ENCODE data around the gene SNRPB.

Gene SNRPB

GRCh38 chr20:2465100-2465499 is 5.5 kb downstream of the SNRPB start:
- Histone ChIP-seq H3K4me3 (ENCODE audit: low read length) (no peak overlapping the region), H3K4me1 (ENCODE audit: control insufficient read depth, insufficient read depth, low read length) (peaks cover 10% of the 10 kb centered on the region), H3K9ac (ENCODE audit: low read length) (no peak overlapping the region), H3K27me3 (ENCODE audit: control insufficient read depth, insufficient read depth, low read length) (no peaks in the 10 kb centered on the region), H3K36me3 (ENCODE audit: control insufficient read depth, insufficient read depth, low read length) (peaks cover 33% of the 10 kb centered on the region), H3K27ac (ENCODE audit: low read depth, low read length) (no peak overlapping the region)

- H3K36me3 ChIP-seq (ENCODE audit: control insufficient read depth, insufficient read depth, low read length) = peaks cover 38% of the 10 kb centered on the region
- H3K27ac ChIP-seq (ENCODE audit: low read depth, low read length) = no peak overlapping the region
- H3K27me3 ChIP-seq (ENCODE audit: control insufficient read depth, insufficient read depth, low read length) = no peaks in the 10 kb centered on the region
- H3K4me3 ChIP-seq (ENCODE audit: low read length) = no peak overlapping the region
- no peak overlapping the region for H3K9ac ChIP-seq (ENCODE audit: low read length)
- peaks cover under 1% of the 10 kb centered on the region for H3K4me1 ChIP-seq (ENCODE audit: control insufficient read depth, insufficient read depth, low read length)
Measured at GRCh38 chr20:2463616-2464365, 6.8 kb downstream of the SNRPB start.

GRCh38 chr20:2462484-2462883 is 8.1 kb downstream of the SNRPB start:
- H3K27ac ChIP-seq (ENCODE audit: low read depth, low read length) = no peak overlapping the region
- H3K9ac ChIP-seq (ENCODE audit: low read length) = no peak overlapping the region
- peaks cover 38% of the 10 kb centered on the region for H3K36me3 ChIP-seq (ENCODE audit: control insufficient read depth, insufficient read depth, low read length)
- H3K4me1 ChIP-seq (ENCODE audit: control insufficient read depth, insufficient read depth, low read length) = no peaks in the 10 kb centered on the region
- no peaks in the 10 kb centered on the region for H3K27me3 ChIP-seq (ENCODE audit: control insufficient read depth, insufficient read depth, low read length)
- H3K4me3 ChIP-seq (ENCODE audit: low read length) = no peak overlapping the region

GRCh38 chr20:2460752-2461424 is 9.7 kb downstream of the SNRPB start:
- Histone ChIP-seq H3K4me1 (ENCODE audit: control insufficient read depth, insufficient read depth, low read length) (no peaks in the 10 kb centered on the region), H3K36me3 (ENCODE audit: control insufficient read depth, insufficient read depth, low read length) (peaks cover 30% of the 10 kb centered on the region), H3K4me3 (ENCODE audit: low read length) (no peak overlapping the region)

GRCh38 chr20:2459981-2460751 is 10.4 kb downstream of the SNRPB start:
- Histone ChIP-seq H3K4me3 (ENCODE audit: low read length) (no peak overlapping the region), H3K36me3 (ENCODE audit: control insufficient read depth, insufficient read depth, low read length) (peaks cover 24% of the 10 kb centered on the region)

More at GRCh38 chr20:2460752-2461424, 9.7 kb downstream of the SNRPB start:
- Histone ChIP-seq H3K27me3 (ENCODE audit: control insufficient read depth, insufficient read depth, low read length) (no peaks in the 10 kb centered on the region), H3K27ac (ENCODE audit: low read depth, low read length) (no peak overlapping the region), H3K9ac (ENCODE audit: low read length) (no peak overlapping the region)

GRCh38 chr20:2458919-2459499 is 11.6 kb downstream of the SNRPB start:
- Histone ChIP-seq H3K27ac (ENCODE audit: low read depth, low read length) (no peak overlapping the region), H3K4me3 (ENCODE audit: low read length) (no peak overlapping the region), H3K27me3 (ENCODE audit: control insufficient read depth, insufficient read depth, low read length) (no peaks in the 10 kb centered on the region), H3K9ac (ENCODE audit: low read length) (no peak overlapping the region), H3K36me3 (ENCODE audit: control insufficient read depth, insufficient read depth, low read length) (peaks cover 22% of the 10 kb centered on the region), H3K4me1 (ENCODE audit: control insufficient read depth, insufficient read depth, low read length) (no peaks in the 10 kb centered on the region)

More at GRCh38 chr20:2459981-2460751, 10.4 kb downstream of the SNRPB start:
- Histone ChIP-seq H3K27me3 (ENCODE audit: control insufficient read depth, insufficient read depth, low read length) (no peaks in the 10 kb centered on the region), H3K27ac (ENCODE audit: low read depth, low read length) (no peak overlapping the region), H3K4me1 (ENCODE audit: control insufficient read depth, insufficient read depth, low read length) (no peaks in the 10 kb centered on the region), H3K9ac (ENCODE audit: low read length) (no peak overlapping the region)

GRCh38 chr20:2455771-2456497 is 14.7 kb downstream of the SNRPB start:
- Histone ChIP-seq H3K4me1 (ENCODE audit: control insufficient read depth, insufficient read depth, low read length) (no peaks in the 10 kb centered on the region), H3K36me3 (ENCODE audit: control insufficient read depth, insufficient read depth, low read length) (peaks cover 4% of the 10 kb centered on the region), H3K27ac (ENCODE audit: low read depth, low read length) (no peak overlapping the region)

GRCh38 chr20:2453792-2454191 is 16.8 kb downstream of the SNRPB start:
- Histone ChIP-seq H3K4me3 (ENCODE audit: low read length) (no peak overlapping the region), H3K36me3 (ENCODE audit: control insufficient read depth, insufficient read depth, low read length) (no peaks in the 10 kb centered on the region), H3K4me1 (ENCODE audit: control insufficient read depth, insufficient read depth, low read length) (no peaks in the 10 kb centered on the region), H3K27me3 (ENCODE audit: control insufficient read depth, insufficient read depth, low read length) (no peaks in the 10 kb centered on the region), H3K9ac (ENCODE audit: low read length) (no peak overlapping the region), H3K27ac (ENCODE audit: low read depth, low read length) (no peak overlapping the region)

More at GRCh38 chr20:2455771-2456497, 14.7 kb downstream of the SNRPB start:
- Histone ChIP-seq H3K4me3 (ENCODE audit: low read length) (no peak overlapping the region), H3K9ac (ENCODE audit: low read length) (no peak overlapping the region), H3K27me3 (ENCODE audit: control insufficient read depth, insufficient read depth, low read length) (no peaks in the 10 kb centered on the region)

- no peaks in the 10 kb centered on the region for H3K36me3 ChIP-seq (ENCODE audit: control insufficient read depth, insufficient read depth, low read length)
- H3K27me3 ChIP-seq (ENCODE audit: control insufficient read depth, insufficient read depth, low read length) = no peaks in the 10 kb centered on the region
- H3K27ac ChIP-seq (ENCODE audit: low read depth, low read length) = no peak overlapping the region
- no peak overlapping the region for H3K4me3 ChIP-seq (ENCODE audit: low read length)
- H3K4me1 ChIP-seq (ENCODE audit: control insufficient read depth, insufficient read depth, low read length) = no peaks in the 10 kb centered on the region
- H3K9ac ChIP-seq (ENCODE audit: low read length) = no peak overlapping the region
Measured at GRCh38 chr20:2451939-2452732, 18.5 kb downstream of the SNRPB start.

GRCh38 chr20:2451422-2451821 is 19.2 kb downstream of the SNRPB start:
- Histone ChIP-seq H3K27ac (ENCODE audit: low read depth, low read length) (no peak overlapping the region), H3K4me1 (ENCODE audit: control insufficient read depth, insufficient read depth, low read length) (no peaks in the 10 kb centered on the region), H3K27me3 (ENCODE audit: control insufficient read depth, insufficient read depth, low read length) (no peaks in the 10 kb centered on the region), H3K4me3 (ENCODE audit: low read length) (no peak overlapping the region), H3K36me3 (ENCODE audit: control insufficient read depth, insufficient read depth, low read length) (no peaks in the 10 kb centered on the region), H3K9ac (ENCODE audit: low read length) (no peak overlapping the region)

GRCh38 chr20:2449386-2449785 is 21.2 kb downstream of the SNRPB start:
- Histone ChIP-seq H3K4me3 (ENCODE audit: low read length) (no peak overlapping the region), H3K27me3 (ENCODE audit: control insufficient read depth, insufficient read depth, low read length) (no peaks in the 10 kb centered on the region), H3K36me3 (ENCODE audit: control insufficient read depth, insufficient read depth, low read length) (no peaks in the 10 kb centered on the region), H3K4me1 (ENCODE audit: control insufficient read depth, insufficient read depth, low read length) (no peaks in the 10 kb centered on the region), H3K9ac (ENCODE audit: low read length) (no peak overlapping the region), H3K27ac (ENCODE audit: low read depth, low read length) (no peak overlapping the region)
